ENCODE data around the gene C1QB.

GRCh38 chr1:22691031-22691753, 38.2 kb downstream of the C1QB start:
- TF ChIP-seq CTCF (IDR thresholded peaks at IDR 0.05 in 8 of 11, conservative IDR thresholded peaks at IDR 0.05 in 3 of 11) (no peak), POLR2AphosphoS5 (IDR thresholded peaks at IDR 0.05) (no peak), POLR2A (IDR thresholded peaks at IDR 0.05) (no peak)
